Tibial artery (tissue), 4 donors: ENCODE results near the gene SUSD3.

Experiments used
- DNase-seq, 2 donors: peaks; one replicate each; pipeline ENCODE4 v3.0.0-alpha.2; 2019
- H3K27ac ChIP-seq, 2 donors: fragments of 200-600 bp; sonication (generic) in 1 of 2; 1 replicate in 1 of 2; 2 replicates in 1 of 2; pipeline ENCODE4 v1.5.1; 2018 to 2019; ENCODE audit warnings: mild to moderate bottlenecking in 1 of 2
- H3K27me3 ChIP-seq, 2 donors: fragments of 200-600 bp; sonication (generic) in 1 of 2; one replicate each; pipeline versions ENCODE4 v1.5.1 to v1.6.0; 2016 to 2019
- H3K36me3 ChIP-seq, 3 donors: fragments of 200-600 bp; sonication (generic) in 2 of 3; one replicate each; pipeline ENCODE4 v1.5.1; 2016 to 2019; ENCODE audit warnings: mild to moderate bottlenecking in 2 of 3
- H3K4me1 ChIP-seq, 4 donors: fragments of 200-600 bp; sonication (generic) in 2 of 4; 1 replicate in 3 of 4; 2 replicates in 1 of 4; pipeline ENCODE4 v1.5.1; 2016 to 2019
- H3K4me3 ChIP-seq, 2 donors: fragments of 200-600 bp; sonication (generic) in 1 of 2; 1 replicate in 1 of 2; 2 replicates in 1 of 2; pipeline ENCODE4 v1.5.1; 2018 to 2019; ENCODE audit warnings: mild to moderate bottlenecking in 2 of 2
- H3K9me3 ChIP-seq, 3 donors: fragments of 200-600 bp; sonication (generic) in 1 of 3; one replicate each; pipeline ENCODE4 v1.5.1; 2016 to 2019
- intact Hi-C: fragments of 100-400 bp; cut with DNase I; formaldehyde crosslinking; loops from one replicate; pipeline ENCODE4 v1.15.0; 2023; ENCODE audit warnings: low total_unique reads
- TF ChIP-seq, protein P1 (sequence below), 2 experiments: fragments of 200-600 bp in 1 of 2; fragments of 450-650 bp in 1 of 2; IDR thresholded peaks; one replicate each; pipeline ENCODE4 v1.5.1; 2017 to 2019; ENCODE audit warnings: antibody characterized with exemption in 2 of 2, mild to moderate bottlenecking in 1 of 2, moderate library complexity in 1 of 2

SUSD3 gene

DNA sequence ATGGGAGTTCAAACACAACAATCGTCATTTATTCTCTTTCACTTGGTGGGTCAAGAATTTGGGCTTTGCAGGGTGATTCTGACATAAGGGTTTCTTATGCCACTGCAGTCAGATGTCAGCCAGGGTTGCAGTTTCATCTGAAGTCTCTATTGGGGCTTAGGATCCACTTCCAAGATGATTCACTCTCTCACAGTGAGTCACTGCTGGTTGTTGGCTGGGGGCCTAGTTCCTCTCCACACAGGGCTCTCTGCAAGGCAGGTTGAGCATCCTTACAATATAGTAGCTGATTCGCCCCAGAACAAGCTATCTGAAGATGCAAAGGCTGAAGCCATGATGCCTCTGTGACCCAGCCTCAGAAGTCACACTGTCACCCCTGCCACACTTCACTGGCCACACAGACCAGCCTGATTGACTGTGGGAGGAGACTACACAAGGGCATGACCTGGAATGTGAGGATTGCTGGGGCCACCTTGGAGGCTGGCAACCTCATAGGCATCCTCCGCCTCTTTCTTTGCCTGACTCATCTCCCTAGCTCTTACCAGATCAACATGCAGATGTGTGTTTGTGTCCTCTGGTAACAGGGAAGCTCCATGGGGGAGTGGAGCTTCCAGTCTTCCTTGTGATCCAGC lies 33.1 kb downstream of the SUSD3 start:
- Histone ChIP-seq H3K27me3 (no peaks in the 10 kb centered on the region), H3K4me3 (no peak overlapping the region), H3K4me1 (peaks cover 0 to 17% (median 12%) of the 10 kb centered on the region in 4 donors), H3K27ac (no peak overlapping the region), H3K9me3 (peaks cover 8 to 14% (median 13%) of the 10 kb centered on the region in 3 donors), H3K36me3 (no peaks in the 10 kb centered on the region)
- intact Hi-C loops, result loop anchor here (10.0 kb wide), 1 partner anchor 977 kb away; the partner anchor contains the start of gene SPTLC1
- TF ChIP-seq, protein P1, sequence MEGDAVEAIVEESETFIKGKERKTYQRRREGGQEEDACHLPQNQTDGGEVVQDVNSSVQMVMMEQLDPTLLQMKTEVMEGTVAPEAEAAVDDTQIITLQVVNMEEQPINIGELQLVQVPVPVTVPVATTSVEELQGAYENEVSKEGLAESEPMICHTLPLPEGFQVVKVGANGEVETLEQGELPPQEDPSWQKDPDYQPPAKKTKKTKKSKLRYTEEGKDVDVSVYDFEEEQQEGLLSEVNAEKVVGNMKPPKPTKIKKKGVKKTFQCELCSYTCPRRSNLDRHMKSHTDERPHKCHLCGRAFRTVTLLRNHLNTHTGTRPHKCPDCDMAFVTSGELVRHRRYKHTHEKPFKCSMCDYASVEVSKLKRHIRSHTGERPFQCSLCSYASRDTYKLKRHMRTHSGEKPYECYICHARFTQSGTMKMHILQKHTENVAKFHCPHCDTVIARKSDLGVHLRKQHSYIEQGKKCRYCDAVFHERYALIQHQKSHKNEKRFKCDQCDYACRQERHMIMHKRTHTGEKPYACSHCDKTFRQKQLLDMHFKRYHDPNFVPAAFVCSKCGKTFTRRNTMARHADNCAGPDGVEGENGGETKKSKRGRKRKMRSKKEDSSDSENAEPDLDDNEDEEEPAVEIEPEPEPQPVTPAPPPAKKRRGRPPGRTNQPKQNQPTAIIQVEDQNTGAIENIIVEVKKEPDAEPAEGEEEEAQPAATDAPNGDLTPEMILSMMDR (IDR thresholded peaks at IDR 0.05), result no peak
- DNase-seq, result peak in 1 of 2 donors; percentile 66

DNA sequence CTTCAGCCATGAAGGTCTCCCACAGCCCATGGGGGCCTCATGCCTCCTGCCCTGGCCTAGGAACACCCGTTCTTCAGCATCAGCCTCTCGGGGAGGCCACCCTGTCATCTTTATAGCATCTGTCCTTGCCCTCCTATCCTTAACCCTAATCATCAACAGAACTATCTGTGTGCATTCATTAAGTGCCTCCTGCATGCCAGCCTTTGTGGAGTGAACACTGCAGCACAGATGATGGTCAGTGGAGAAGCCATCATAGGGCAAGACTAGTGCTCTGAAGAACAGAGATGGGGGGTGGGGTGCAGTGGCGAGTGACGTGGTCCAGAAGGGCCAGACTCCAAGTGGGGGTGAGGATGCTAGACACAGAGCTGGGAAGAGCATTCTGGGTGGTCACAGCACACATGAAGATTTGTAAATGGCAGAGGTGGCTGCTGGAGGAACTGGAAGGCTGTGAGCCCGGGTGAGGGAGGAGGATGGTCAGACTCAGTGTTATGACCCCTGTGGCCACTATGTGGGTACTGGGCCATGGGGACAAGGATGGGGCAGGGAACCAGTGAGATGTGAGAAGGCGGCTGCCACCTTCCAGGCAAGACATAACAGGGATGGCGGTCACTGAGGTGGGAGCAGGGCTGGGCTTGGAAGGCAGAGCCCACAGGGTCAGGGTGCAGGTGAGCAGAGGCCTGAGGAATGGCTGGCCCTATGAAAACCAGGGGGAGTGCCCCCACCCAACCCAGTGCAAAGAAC lies 33.9 kb downstream of the SUSD3 start:
- peak overlapping the region in 1 of 2 donors; percentile 96 for H3K27ac ChIP-seq
- H3K27me3 ChIP-seq, result no peaks in the 10 kb centered on the region
- DNase-seq, result peak; percentile 12 to 61
- H3K4me1 ChIP-seq, result peaks cover 0 to 25% (median 18%) of the 10 kb centered on the region in 4 donors
- no peaks in the 10 kb centered on the region for H3K36me3 ChIP-seq
- H3K4me3 ChIP-seq, result no peak overlapping the region
- peaks cover 8 to 14% (median 13%) of the 10 kb centered on the region in 3 donors for H3K9me3 ChIP-seq
- TF ChIP-seq, protein P1 (IDR thresholded peaks at IDR 0.05), result no peak
- intact Hi-C loops, result loop anchor here (10.0 kb wide), 1 partner anchor 978 kb away; the partner anchor contains the start of gene SPTLC1

DNA sequence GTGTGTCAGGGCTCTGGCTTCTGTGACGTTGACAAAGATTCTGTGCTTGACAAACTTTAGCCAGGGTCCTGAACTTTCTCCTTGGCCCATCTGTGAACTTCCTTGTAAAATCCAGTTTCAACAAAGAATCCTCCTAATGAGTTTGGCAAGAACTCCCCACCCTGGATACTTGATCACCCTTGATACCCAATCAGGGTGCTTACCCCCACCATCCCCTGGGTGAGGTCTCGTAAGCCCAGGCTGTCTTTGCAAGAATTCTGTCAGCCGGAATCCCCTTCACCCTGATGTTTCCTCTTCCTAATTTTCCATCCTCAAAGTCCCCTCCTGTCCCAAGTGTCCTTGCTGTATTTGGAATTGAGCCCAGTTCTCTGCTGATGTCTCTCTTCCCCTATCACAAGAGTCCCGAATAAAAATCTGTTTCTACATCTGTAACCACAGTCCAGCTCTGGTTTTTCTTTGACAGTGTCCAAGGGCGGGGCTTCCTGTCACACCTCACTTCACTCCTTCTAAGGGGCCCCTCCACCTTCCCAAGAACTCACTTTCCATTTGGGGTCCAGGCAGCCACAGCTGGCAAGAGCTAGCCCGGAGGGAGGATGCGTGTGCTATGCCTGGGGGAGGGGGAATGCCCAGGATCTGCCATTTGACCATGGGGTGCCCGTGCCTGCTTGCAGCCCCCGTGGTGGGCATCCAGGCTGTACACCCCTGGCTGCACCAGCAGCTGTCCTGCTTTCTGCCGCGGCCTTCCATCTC lies 34.8 kb downstream of the SUSD3 start:
- peak; percentile 17 to 64 for DNase-seq
- peak overlapping the region; percentile 3 to 96 for H3K27ac ChIP-seq
- intact Hi-C loops, result loop anchor here (10.0 kb wide), 1 partner anchor 979 kb away; the partner anchor contains the start of gene SPTLC1
- TF ChIP-seq, protein P1 (IDR thresholded peaks at IDR 0.05), result no peak
- H3K4me3 ChIP-seq, result no peak overlapping the region
- H3K36me3 ChIP-seq, result no peaks in the 10 kb centered on the region
- H3K27me3 ChIP-seq, result no peaks in the 10 kb centered on the region
- peaks cover 0 to 34% (median 27%) of the 10 kb centered on the region in 4 donors for H3K4me1 ChIP-seq
- H3K9me3 ChIP-seq, result peaks cover 8 to 14% (median 13%) of the 10 kb centered on the region in 3 donors

DNA sequence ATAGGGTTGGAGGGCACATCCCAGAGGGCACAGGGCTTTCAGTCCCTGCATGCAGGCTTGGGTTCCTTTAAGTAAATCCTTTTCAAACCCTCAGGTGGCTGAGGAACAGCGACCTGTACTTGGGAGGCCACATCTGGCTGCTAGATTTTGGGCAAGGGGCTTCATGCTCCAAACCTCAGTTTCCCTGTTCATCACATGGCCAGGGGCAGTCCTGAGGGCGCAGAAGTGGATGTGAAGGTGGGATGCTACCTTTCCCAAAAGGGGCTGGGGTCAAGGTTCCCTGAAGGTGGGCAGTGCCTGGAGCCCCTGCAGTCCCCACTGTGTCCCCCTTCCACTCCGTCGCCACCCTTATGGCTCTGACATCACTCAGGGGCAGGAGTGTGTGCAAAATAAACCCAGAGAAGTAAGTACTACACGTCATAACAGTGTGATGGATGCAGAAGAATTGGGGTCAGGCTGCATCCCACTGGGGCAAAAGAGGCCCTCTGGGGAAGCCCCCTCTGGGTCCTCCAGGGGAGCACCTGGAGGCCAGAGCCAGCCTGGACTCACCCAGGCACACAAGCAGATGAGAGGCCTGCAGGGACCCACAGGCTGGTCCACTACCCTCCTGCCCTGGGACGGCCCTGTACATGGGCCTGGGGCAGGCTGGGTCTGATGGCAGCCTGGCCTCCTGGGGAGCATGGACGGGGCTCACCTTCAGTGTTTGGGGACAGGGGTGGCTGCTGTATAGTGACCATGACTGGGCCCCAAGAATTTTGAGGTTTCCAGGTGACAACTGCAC lies 35.6 kb downstream of the SUSD3 start:
- Histone ChIP-seq H3K9me3 (peaks cover 8 to 14% (median 13%) of the 10 kb centered on the region in 3 donors), H3K27me3 (no peaks in the 10 kb centered on the region), H3K4me3 (no peak overlapping the region), H3K27ac (peak overlapping the region; percentile 96 to 97), H3K4me1 (peaks cover 2 to 41% (median 32%) of the 10 kb centered on the region in 4 donors), H3K36me3 (no peaks in the 10 kb centered on the region)
- intact Hi-C loops, result loop anchor here (10.0 kb wide), 1 partner anchor 979 kb away; the partner anchor contains the start of gene SPTLC1
- peak; percentile 19 to 65 for DNase-seq
- TF ChIP-seq, protein P1 (IDR thresholded peaks at IDR 0.05), result no peak
